ENCODE results near the gene TXNL4A.

The TXNL4A gene

GRCh38 chr18:79936641-79937040, 51.7 kb downstream of the TXNL4A start:
- no peak for TF ChIP-seq CTCF (conservative IDR thresholded peaks at IDR 0.05; ENCODE audit: low read depth)
- CTCF ChIA-PET, result no interaction called here
- H3K27ac ChIP-seq, result no peak overlapping the region
- DNase-seq (ENCODE audit: low spot score), result no peak
- POLR2A ChIA-PET (ENCODE audit: low non-redundant PET), result no interaction called here

GRCh38 chr18:79935925-79936324, 52.4 kb downstream of the TXNL4A start:
- H3K27ac ChIP-seq, result no peak overlapping the region
- ChIA-PET CTCF (no interaction called here), POLR2A (ENCODE audit: low non-redundant PET) (no interaction called here)
- no peak for TF ChIP-seq CTCF (conservative IDR thresholded peaks at IDR 0.05; ENCODE audit: low read depth)
- DNase-seq (ENCODE audit: low spot score), result no peak

- ChIA-PET CTCF (no interaction called here), POLR2A (ENCODE audit: low non-redundant PET) (no interaction called here)
- no peak for DNase-seq (ENCODE audit: low spot score)
- TF ChIP-seq CTCF (conservative IDR thresholded peaks at IDR 0.05; ENCODE audit: low read depth), result no peak
- H3K27ac ChIP-seq, result no peak overlapping the region
Observed at GRCh38 chr18:79935499-79935898, 52.9 kb downstream of the TXNL4A start.

GRCh38 chr18:79935098-79935480, 53.3 kb downstream of the TXNL4A start:
- POLR2A ChIA-PET (ENCODE audit: low non-redundant PET), result no interaction called here
- no peak overlapping the region for H3K27ac ChIP-seq

GRCh38 chr18:79934311-79935097, 53.9 kb downstream of the TXNL4A start:
- no peak overlapping the region for H3K27ac ChIP-seq
- ChIA-PET POLR2A (ENCODE audit: low non-redundant PET) (no interaction called here), CTCF (no interaction called here)
- TF ChIP-seq CTCF (conservative IDR thresholded peaks at IDR 0.05; ENCODE audit: low read depth), result no peak
- DNase-seq (ENCODE audit: low spot score), result no peak

More at GRCh38 chr18:79935098-79935480, 53.3 kb downstream of the TXNL4A start:
- TF ChIP-seq CTCF (conservative IDR thresholded peaks at IDR 0.05; ENCODE audit: low read depth), result no peak
- CTCF ChIA-PET, result no interaction called here
- DNase-seq (ENCODE audit: low spot score), result no peak

GRCh38 chr18:79933765-79934164, 54.6 kb downstream of the TXNL4A start:
- no peak overlapping the region for H3K27ac ChIP-seq
- CTCF ChIA-PET, result no interaction called here
- POLR2A ChIA-PET (ENCODE audit: low non-redundant PET), result no interaction called here

More at GRCh38 chr18:79933765-79934164, 54.6 kb downstream of the TXNL4A start:
- TF ChIP-seq CTCF (conservative IDR thresholded peaks at IDR 0.05; ENCODE audit: low read depth), result no peak
- no peak for DNase-seq (ENCODE audit: low spot score)

All from RWPE1 (cell line).